Cardiac septum (tissue), 1 donor: ENCODE results near the gene SOWAHA. TPM values are rescaled to one million over a fixed set of nuclear protein-coding genes. Genes with fewer than 3 reads are reported as not detected.

Source experiments
- DNase-seq: peaks from one replicate; pipeline ENCODE4 v3.0.0-alpha.2; 2020; ENCODE audit warnings: low spot score
- intact Hi-C: fragments of 100-400 bp; cut with DNase I; formaldehyde crosslinking; loops from one replicate; pipeline ENCODE4 v1.14.0; 2022
- total RNA-seq: library from RNA; stranded (reverse); fragmentation: NEBNext Ultra II Directional; extraction: Animal tissue kit (Norgen Biotek cat#: 25700); gene quantifications from one replicate; pipeline ENCODE4 v1.2.1, GENCODE V29; 2021
- donor health status: DM: no; HTN: no; CAD: no.

SOWAHA gene
- total RNA-seq, 1 donor from 2014 or later, result 0.08 TPM

GRCh38 chr5:132776131-132776937, 36.8 kb upstream of the SOWAHA start:
- intact Hi-C loops, result loop anchor here (5.0 to 10.0 kb wide), 3 partner anchors 39 to 88 kb away; partner anchors contain the start of genes GDF9, KIF3A and UQCRQ
- peak; percentile 76 for DNase-seq

GRCh38 chr5:132776938-132777208, 36.2 kb upstream of the SOWAHA start:
- intact Hi-C loops, result loop anchor here (5.0 to 10.0 kb wide), 3 partner anchors 40 to 88 kb away; partner anchors contain the start of genes GDF9, KIF3A and UQCRQ
- DNase-seq, result no peak

GRCh38 chr5:132777209-132778069, 35.7 kb upstream of the SOWAHA start, which contains the start of gene SEPTIN8:
Gene SEPTIN8, minus strand, starts transcription at chr5:132777239. Its CDS starts 102 bp downstream, at chr5:132777137.
- intact Hi-C loops, result loop anchor here (5.0 to 10.0 kb wide), 3 partner anchors 40 to 87 kb away; partner anchors contain the start of genes GDF9, KIF3A and UQCRQ
- peak; percentile 78 for DNase-seq

GRCh38 chr5:132778129-132778528, 35.0 kb upstream of the SOWAHA start:
- no peak for DNase-seq
- intact Hi-C loops, result loop anchor here (5.0 to 10.0 kb wide), 3 partner anchors 41 to 87 kb away; partner anchors contain the start of genes GDF9, KIF3A and UQCRQ

GRCh38 chr5:132778856-132779255, 34.2 kb upstream of the SOWAHA start:
- intact Hi-C loops, result loop anchor here (5.0 to 10.0 kb wide), 3 partner anchors 42 to 86 kb away; partner anchors contain the start of genes GDF9, KIF3A and UQCRQ
- no peak for DNase-seq

GRCh38 chr5:132779961-132780360, 33.1 kb upstream of the SOWAHA start:
- intact Hi-C loops, result loop anchor here (5.0 to 10.0 kb wide), 3 partner anchors 42 to 85 kb away; partner anchors contain the start of genes GDF9, KIF3A and UQCRQ
- no peak for DNase-seq

- intact Hi-C loops, result no loop called here
- DNase-seq, result no peak
Measured at GRCh38 chr5:132780577-132780976, 32.5 kb upstream of the SOWAHA start.

GRCh38 chr5:132781029-132781428, 32.1 kb upstream of the SOWAHA start:
- intact Hi-C loops, result no loop called here
- no peak for DNase-seq

GRCh38 chr5:132782101-132782500, 31.0 kb upstream of the SOWAHA start:
- DNase-seq, result no peak
- intact Hi-C loops, result no loop called here

- intact Hi-C loops, result no loop called here
- DNase-seq, result no peak
Measured at GRCh38 chr5:132785365-132785764, 27.7 kb upstream of the SOWAHA start.

GRCh38 chr5:132785864-132786263, 27.2 kb upstream of the SOWAHA start:
- DNase-seq, result no peak
- intact Hi-C loops, result no loop called here

GRCh38 chr5:132787076-132787475, 26.0 kb upstream of the SOWAHA start:
- DNase-seq, result no peak
- intact Hi-C loops, result no loop called here

- intact Hi-C loops, result no loop called here
- DNase-seq, result no peak
Measured at GRCh38 chr5:132788508-132788907, 24.6 kb upstream of the SOWAHA start.

- intact Hi-C loops, result no loop called here
- DNase-seq, result no peak
Measured at GRCh38 chr5:132788990-132789886, 23.9 kb upstream of the SOWAHA start.

GRCh38 chr5:132790201-132790865, 22.8 kb upstream of the SOWAHA start:
- intact Hi-C loops, result no loop called here
- no peak for DNase-seq

GRCh38 chr5:132791026-132791425, 22.1 kb upstream of the SOWAHA start:
- DNase-seq, result no peak
- intact Hi-C loops, result no loop called here

GRCh38 chr5:132797651-132798050, 15.5 kb upstream of the SOWAHA start:
- intact Hi-C loops, result no loop called here
- no peak for DNase-seq

- DNase-seq, result no peak
- intact Hi-C loops, result no loop called here
Measured at GRCh38 chr5:132799392-132799791, 13.7 kb upstream of the SOWAHA start.

GRCh38 chr5:132800545-132800944, 12.6 kb upstream of the SOWAHA start:
- DNase-seq, result no peak
- intact Hi-C loops, result no loop called here
